Measurements from ENCODE around the gene RFTN1. TPM values are rescaled to one million over a fixed set of nuclear protein-coding genes. Genes with fewer than 3 reads are reported as not detected.

RFTN1 gene
- total RNA-seq, 1 experiment from 2014 or later, result 2.2 TPM

DNA sequence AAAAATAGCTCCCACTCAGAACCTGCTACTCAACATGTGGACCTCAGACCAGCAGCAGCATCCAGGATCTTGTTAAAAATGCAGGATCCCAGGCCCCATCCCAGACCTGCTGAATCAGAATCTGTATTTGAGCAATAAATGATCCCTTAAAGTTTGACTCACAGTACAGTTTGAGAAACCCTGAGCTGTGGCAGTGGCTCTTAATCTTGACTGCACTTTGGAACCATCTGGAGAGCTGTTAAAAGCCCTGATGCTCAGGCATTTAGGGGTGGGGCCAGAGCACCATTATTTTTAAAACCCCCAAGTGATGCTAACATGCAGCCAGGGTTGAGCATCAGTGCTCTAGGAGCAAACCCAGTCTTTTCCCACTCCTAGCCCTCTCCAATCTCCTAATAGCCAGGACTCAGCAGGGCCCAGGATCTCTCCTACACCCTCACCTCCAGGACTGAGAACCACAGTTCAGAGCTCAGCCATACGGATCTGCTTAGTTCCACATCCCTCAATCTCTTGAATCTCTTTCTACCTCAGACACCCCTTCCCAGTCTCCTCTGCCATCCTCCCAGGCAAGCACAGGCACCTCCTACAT is 10.2 kb downstream of the RFTN1 start:
- Histone ChIP-seq H3K23ac (ENCODE audit: insufficient read length, low read depth, low read length) (no peak overlapping the region), H2BK12ac (ENCODE audit: insufficient read length, low read depth, low read length) (no peak overlapping the region), H3K79me2 (ENCODE audit: insufficient read depth, low read length) (no peaks in the 10 kb centered on the region), H4K91ac (ENCODE audit: insufficient read length, low read depth, low read length) (no peak overlapping the region), H3K18ac (ENCODE audit: insufficient read length, low read depth, low read length) (no peak overlapping the region), H3K23me2 (ENCODE audit: insufficient read length, low read depth, low read length, poor library complexity, severe bottlenecking) (no peaks in the 10 kb centered on the region), H3K56ac (ENCODE audit: insufficient read length, low read depth, low read length) (no peak overlapping the region), H2BK20ac (ENCODE audit: low read depth, low read length, poor library complexity, severe bottlenecking) (no peak overlapping the region), H3K9ac (ENCODE audit: extremely low read depth, insufficient read length, low read length) (no peak overlapping the region), H3T11ph (ENCODE audit: low read length) (no peak overlapping the region), H3K4me2 (ENCODE audit: insufficient read depth, insufficient read length, low read length) (no peak overlapping the region), H2BK120ac (ENCODE audit: low read depth, low read length, poor library complexity, severe bottlenecking) (no peak overlapping the region), H2BK15ac (ENCODE audit: low read depth, low read length) (no peak overlapping the region), H3K79me1 (ENCODE audit: insufficient read depth, low read depth, low read length, poor library complexity, severe bottlenecking) (no peaks in the 10 kb centered on the region), H4K20me1 (ENCODE audit: control insufficient read depth, insufficient read depth, insufficient read length) (peaks cover 2% of the 10 kb centered on the region), H4K5ac (ENCODE audit: insufficient read length, low read depth, low read length) (no peak overlapping the region), H3K4me1 (ENCODE audit: insufficient read depth, low read length) (peaks cover 4% of the 10 kb centered on the region; the same call in 1 of the 2 replicates), H4K8ac (replicated peaks; ENCODE audit: insufficient read length, low read depth, low read length) (no peak overlapping the region), H2BK5ac (ENCODE audit: insufficient read length, low read length) (no peak overlapping the region), H2AK5ac (ENCODE audit: insufficient read length, low read length) (no peak overlapping the region), H2AFZ (ENCODE audit: low read length) (no peak overlapping the region), H3K14ac (ENCODE audit: insufficient read depth, low read length) (no peak overlapping the region), H3K9me3 (ENCODE audit: control insufficient read depth, low read depth, low read length) (no peaks in the 10 kb centered on the region), H3K27me3 (ENCODE audit: insufficient read depth, low read length) (no peaks in the 10 kb centered on the region), H3K4ac (ENCODE audit: low read depth, low read length) (no peak overlapping the region), H3K27ac (ENCODE audit: insufficient read length, low read depth, low read length) (no peak overlapping the region)
- Mint-ChIP-seq H3K27me3 (ENCODE audit: low read depth) (peaks cover 4% of the 10 kb centered on the region), H3K4me3 (no peak overlapping the region), H3K36me3 (ENCODE audit: insufficient read depth in 1 of 3, low read depth in 3 of 3) (no peaks in the 10 kb centered on the region), H3K4me1 (peaks cover 10 to 11% of the 10 kb centered on the region in 2 experiments), H3K9me3 (0 out of 5 replicates have a peak, but pooled peaks cover 0 to 3% of the 10 kb centered on the region in 2 experiments), H3K27ac (no peak overlapping the region; a peak in 1 of 7 replicates)
- DNase-seq, result no peak
- no CpG with 5 or more reads among the region's 1 CpG for WGBS (ENCODE audit: extremely low coverage, insufficient read length, low lambda C conversion rate)
- TF ChIP-seq CTCF (conservative IDR thresholded peaks at IDR 0.05), result no peak
